Measurements from ENCODE around the gene SKAP1. TPM values are rescaled to one million over a fixed set of nuclear protein-coding genes. Genes with fewer than 3 reads are reported as not detected.
A peak's percentile ranks its signal among the peaks of the same experiment; 100 is the strongest.
"Not testable (repeated sequence)": the region's sequence is repeated elsewhere in the genome, so short reads cannot be mapped to it uniquely, and the experiment has no call there.

Gene SKAP1
- total RNA-seq, 1 donor from 2014 or later, result 0.27 TPM

DNA sequence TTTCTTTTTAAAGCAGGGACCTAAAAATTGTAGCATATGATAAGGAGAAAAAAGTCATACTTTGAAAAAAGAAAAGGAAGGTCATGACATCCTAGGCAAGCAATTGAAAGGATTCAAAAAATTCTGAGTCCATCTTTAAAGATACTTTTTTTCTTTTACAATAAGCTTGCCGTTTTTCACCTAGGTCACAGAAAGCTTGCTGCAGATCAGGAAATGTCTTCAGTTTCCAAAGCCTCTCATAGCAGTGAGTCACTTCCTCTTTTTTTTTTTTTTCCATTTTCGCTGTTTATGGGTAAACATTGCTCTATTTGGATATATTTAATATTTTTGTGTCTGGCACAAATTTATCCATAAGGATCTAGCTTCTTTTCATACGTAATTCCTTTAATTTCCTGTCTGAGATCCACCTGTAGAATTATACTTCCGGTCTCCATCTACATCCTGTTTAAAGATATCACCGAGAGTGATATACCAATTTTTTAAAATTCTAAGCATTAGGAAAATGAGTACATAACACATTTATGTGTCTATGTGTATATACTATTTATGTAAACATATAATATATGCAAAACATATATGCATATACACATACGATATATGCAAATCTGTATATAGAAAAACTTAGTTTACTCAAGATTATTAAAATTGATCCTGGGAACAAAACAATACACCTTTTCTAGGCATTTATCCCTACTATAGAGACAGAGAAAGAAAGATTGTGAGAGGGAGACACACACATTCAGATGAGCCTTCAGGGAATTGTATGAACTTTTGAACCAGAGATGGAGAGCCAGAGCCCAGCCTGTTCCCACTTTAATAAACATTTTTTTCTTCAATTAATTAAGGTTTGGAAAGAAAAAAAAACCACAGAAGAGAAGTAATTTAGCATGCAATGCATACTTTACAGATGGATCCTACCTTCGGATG is 134.4 kb downstream of the SKAP1 start:
- Histone ChIP-seq H3K27me3 (ENCODE audit: low read depth) (peaks cover 33% of the 10 kb centered on the region), H3K4me3 (no peak overlapping the region), H3K9me3 (replicated peaks) (no peaks in the 10 kb centered on the region), H3K27ac (replicated peaks) (peak overlapping the region; percentile 23), H3K36me3 (no peaks in the 10 kb centered on the region), H3K4me1 (peaks cover 8% of the 10 kb centered on the region)
- TF ChIP-seq, protein P1, sequence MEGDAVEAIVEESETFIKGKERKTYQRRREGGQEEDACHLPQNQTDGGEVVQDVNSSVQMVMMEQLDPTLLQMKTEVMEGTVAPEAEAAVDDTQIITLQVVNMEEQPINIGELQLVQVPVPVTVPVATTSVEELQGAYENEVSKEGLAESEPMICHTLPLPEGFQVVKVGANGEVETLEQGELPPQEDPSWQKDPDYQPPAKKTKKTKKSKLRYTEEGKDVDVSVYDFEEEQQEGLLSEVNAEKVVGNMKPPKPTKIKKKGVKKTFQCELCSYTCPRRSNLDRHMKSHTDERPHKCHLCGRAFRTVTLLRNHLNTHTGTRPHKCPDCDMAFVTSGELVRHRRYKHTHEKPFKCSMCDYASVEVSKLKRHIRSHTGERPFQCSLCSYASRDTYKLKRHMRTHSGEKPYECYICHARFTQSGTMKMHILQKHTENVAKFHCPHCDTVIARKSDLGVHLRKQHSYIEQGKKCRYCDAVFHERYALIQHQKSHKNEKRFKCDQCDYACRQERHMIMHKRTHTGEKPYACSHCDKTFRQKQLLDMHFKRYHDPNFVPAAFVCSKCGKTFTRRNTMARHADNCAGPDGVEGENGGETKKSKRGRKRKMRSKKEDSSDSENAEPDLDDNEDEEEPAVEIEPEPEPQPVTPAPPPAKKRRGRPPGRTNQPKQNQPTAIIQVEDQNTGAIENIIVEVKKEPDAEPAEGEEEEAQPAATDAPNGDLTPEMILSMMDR (IDR thresholded peaks at IDR 0.05; ENCODE audit: borderline replicate concordance), result no peak
- intact Hi-C loops (cut with micrococcal nuclease), result no loop called here
- DNase-seq, result no peak

DNA sequence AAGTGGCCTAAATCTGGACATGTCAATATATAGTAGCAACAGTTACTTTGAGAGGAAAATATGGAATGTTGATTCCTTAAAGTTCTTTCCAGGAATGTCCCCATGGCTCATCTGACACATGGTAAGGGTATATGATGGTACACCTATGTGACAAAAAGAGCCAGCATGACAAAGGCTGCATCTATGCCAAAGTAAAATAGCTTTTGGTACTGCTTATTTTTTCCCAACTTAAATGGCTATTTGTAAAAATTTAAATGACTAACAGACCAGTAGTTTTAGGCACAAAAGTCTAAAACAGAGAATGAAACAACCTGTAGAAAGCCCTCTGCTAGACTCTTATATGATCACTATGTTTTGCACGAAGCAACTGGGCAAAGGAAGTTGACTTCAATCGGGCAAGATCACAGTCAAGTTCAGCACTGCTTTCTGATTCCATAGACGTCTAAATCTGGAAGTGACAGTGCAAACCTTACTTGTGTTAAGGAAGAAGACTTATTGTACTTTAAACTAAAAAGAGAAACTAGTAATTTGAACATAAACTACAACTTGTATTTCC is 135.1 kb downstream of the SKAP1 start:
- TF ChIP-seq, protein P1 (IDR thresholded peaks at IDR 0.05; ENCODE audit: borderline replicate concordance), result no peak
- H3K36me3 ChIP-seq, result no peaks in the 10 kb centered on the region
- peak overlapping the region; percentile 23 for H3K27ac ChIP-seq (replicated peaks)
- DNase-seq, result no peak
- peaks cover 8% of the 10 kb centered on the region for H3K4me1 ChIP-seq
- no peak overlapping the region for H3K4me3 ChIP-seq
- no peaks in the 10 kb centered on the region for H3K9me3 ChIP-seq (replicated peaks)
- H3K27me3 ChIP-seq (ENCODE audit: low read depth), result peaks cover 40% of the 10 kb centered on the region
- intact Hi-C loops (cut with micrococcal nuclease), result no loop called here

DNA sequence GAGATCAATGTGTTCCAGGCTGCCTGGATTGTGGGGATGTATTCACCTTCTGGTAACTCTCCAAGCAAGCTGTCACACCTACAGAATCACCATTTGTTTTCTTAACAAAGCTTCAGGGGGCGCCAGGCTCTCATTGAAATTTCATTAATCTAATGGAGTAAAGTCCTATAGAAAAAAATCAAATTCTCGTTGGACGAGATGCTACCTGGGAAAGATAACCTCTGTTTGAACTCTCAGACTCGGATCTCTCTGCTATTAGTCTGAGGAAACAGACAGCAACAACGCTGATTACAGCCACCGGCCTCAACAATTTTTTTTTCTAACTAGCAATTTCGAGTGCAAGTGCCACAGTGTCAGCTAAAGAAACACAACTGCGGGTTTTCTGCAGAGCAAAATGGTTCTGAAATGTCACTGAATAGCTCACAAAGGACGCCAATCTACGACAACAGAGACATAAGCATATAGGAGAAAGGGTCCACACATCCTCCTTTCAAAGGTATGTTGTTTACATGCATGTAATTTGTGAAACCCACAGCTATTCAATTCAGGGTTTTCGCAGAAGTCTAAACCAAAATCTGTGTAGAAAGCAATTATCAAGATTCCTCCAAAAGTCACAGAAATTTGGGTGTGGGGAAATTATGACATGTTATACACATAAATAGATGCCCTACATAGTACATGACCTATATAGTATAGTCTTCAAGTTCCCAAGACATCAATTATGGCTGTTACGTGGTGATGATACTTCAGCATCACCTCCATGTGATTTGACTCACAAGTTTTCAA is 135.8 kb downstream of the SKAP1 start:
- Histone ChIP-seq H3K4me1 (peaks cover 8% of the 10 kb centered on the region), H3K9me3 (replicated peaks) (no peaks in the 10 kb centered on the region), H3K27me3 (ENCODE audit: low read depth) (peaks cover 46% of the 10 kb centered on the region), H3K36me3 (no peaks in the 10 kb centered on the region), H3K27ac (replicated peaks) (no peak overlapping the region), H3K4me3 (no peak overlapping the region)
- DNase-seq, result no peak
- intact Hi-C loops (cut with micrococcal nuclease), result no loop called here
- TF ChIP-seq, protein P1 (IDR thresholded peaks at IDR 0.05; ENCODE audit: borderline replicate concordance), result no peak

DNA sequence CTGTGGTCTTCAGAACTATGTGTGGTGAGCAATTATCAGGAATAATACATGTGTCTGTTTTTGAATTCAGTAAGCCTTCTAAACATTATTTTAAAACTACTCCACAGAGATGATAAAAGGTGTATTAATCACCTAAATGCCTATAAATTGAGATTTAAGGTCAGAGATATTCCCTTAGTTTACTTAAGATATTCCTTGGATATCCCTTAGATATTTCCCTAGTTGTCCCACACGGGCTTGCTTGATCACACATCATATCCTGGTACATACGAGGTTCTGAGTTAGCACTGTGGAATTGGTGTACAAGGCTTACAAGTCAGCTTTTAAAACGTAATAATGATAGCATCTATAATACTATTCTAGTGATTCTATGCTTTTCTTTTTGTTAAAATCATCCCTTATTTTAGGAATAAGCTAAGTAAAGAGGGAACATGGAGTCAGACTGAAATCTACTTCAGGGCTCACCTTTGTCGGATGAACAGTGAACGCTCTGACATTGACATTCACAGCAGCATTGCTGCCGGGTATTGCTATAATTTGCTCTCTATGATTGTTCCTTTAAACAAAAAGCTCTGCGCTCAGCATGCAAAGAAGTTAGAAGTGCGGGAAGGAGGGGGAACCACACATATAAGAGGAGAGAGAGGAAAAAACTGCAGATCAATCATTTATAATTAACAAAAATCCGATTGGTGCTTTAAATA is 136.5 kb downstream of the SKAP1 start:
- Histone ChIP-seq H3K4me3 (no peak overlapping the region), H3K36me3 (no peaks in the 10 kb centered on the region), H3K27ac (replicated peaks) (no peak overlapping the region), H3K4me1 (peaks cover 8% of the 10 kb centered on the region), H3K27me3 (ENCODE audit: low read depth) (peaks cover 54% of the 10 kb centered on the region), H3K9me3 (replicated peaks) (no peaks in the 10 kb centered on the region)
- DNase-seq, result no peak
- intact Hi-C loops (cut with micrococcal nuclease), result no loop called here
- TF ChIP-seq, protein P1 (IDR thresholded peaks at IDR 0.05; ENCODE audit: borderline replicate concordance), result no peak

DNA sequence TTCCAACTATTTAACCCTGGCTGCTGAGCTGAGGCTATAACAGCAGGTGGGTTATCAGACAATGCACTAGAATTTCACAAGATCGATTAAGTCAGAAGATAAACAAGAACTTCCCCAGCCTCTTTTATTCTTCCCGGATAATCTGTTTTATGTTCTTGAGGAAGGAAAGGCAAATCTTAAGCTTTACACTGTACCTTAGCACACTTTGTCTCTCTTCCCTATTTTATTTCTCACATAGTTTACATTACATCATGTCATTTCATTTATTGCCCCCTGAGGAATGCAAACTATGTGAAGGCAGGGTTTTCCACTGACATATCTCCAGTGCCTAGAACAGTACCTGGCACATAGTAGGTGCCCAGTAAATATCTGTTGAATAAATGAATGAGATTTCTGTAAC is 139.6 kb downstream of the SKAP1 start:
- peaks cover 78% of the 10 kb centered on the region for H3K27me3 ChIP-seq (ENCODE audit: low read depth)
- H3K36me3 ChIP-seq, result no peaks in the 10 kb centered on the region
- no peak overlapping the region for H3K27ac ChIP-seq (replicated peaks)
- TF ChIP-seq, protein P1 (IDR thresholded peaks at IDR 0.05; ENCODE audit: borderline replicate concordance), result no peak
- H3K4me1 ChIP-seq, result no peaks in the 10 kb centered on the region
- H3K4me3 ChIP-seq, result no peak overlapping the region
- no peak for DNase-seq
- H3K9me3 ChIP-seq (replicated peaks), result no peaks in the 10 kb centered on the region
- intact Hi-C loops (cut with micrococcal nuclease), result no loop called here

DNA sequence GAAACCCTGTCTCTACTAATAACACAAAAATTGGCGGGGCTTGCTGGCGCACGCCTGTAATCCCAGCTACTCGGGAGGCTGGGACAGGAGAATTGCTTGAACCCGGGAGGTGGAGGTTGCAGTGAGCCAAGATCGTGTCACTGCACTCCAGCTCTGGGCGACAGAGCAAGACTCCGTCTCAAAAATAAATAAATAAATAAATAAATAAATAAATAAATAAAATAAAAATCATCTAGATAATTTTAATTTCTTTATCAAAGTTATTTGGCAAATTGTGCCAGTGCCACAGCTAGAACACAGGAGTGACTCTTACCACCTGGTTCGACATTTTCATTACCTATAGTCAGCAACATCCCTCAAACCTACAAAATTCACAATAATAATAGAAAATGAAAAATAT is 143.1 kb downstream of the SKAP1 start:
- H3K36me3 ChIP-seq; DNase-seq; intact Hi-C loops (cut with micrococcal nuclease); H3K4me1 ChIP-seq; H3K27ac ChIP-seq (replicated peaks); H3K4me3 ChIP-seq; H3K9me3 ChIP-seq (replicated peaks): not testable (repeated sequence)
- peaks cover 73% of the 10 kb centered on the region for H3K27me3 ChIP-seq (ENCODE audit: low read depth)
